ENCODE measurements around the gene WNT5A. TPM values are rescaled to one million over a fixed set of nuclear protein-coding genes. Genes with fewer than 3 reads are reported as not detected.

WNT5A gene
- total RNA-seq, 6 experiments from 2014 or later = 0.64 to 3.6 (median 2.4) TPM

GRCh38 chr3:55489798-55490132 is 2.7 kb upstream of the WNT5A start:
- H3K27me3 ChIP-seq = no peaks in the 10 kb centered on the region
- H3K9me3 ChIP-seq = no peaks in the 10 kb centered on the region
- ATAC-seq (no peak), DNase-seq (no peak)
- intact Hi-C loops (cut with DNase I) = loop anchor here (10.0 kb wide), 3 partner anchors 255 to 765 kb away; no protein-coding TSS in a partner anchor
- no peaks in the 10 kb centered on the region for H3K4me1 ChIP-seq
- no peak overlapping the region for H3K4me3 ChIP-seq
- no peak overlapping the region for H3K27ac ChIP-seq
- TF ChIP-seq POLR2A (IDR thresholded peaks at IDR 0.05) (no peak), CTCF (IDR thresholded peaks at IDR 0.05) (no peak)
- no peaks in the 10 kb centered on the region for H3K36me3 ChIP-seq
- 28% methylated on average over 8 of the region's 17 CpGs for WGBS (ENCODE audit: insufficient coverage, low coverage, low lambda C conversion rate, missing lambda C conversion rate)

- Histone ChIP-seq H3K4me1 (no peaks in the 10 kb centered on the region), H3K27ac (peak overlapping the region in 2 of 3 donors; percentile 79 to 88), H3K27me3 (no peaks in the 10 kb centered on the region), H3K36me3 (no peaks in the 10 kb centered on the region), H3K9me3 (no peaks in the 10 kb centered on the region), H3K4me3 (peak overlapping the region; percentile 63 to 85 (median 77))
- DNase-seq (peak; percentile 60 to 72 (median 71)), ATAC-seq (peak; percentile 23 to 54 (median 39))
- intact Hi-C loops (cut with DNase I) = loop anchor here (10.0 kb wide), 3 partner anchors 256 to 766 kb away; no protein-coding TSS in a partner anchor
- WGBS (ENCODE audit: insufficient coverage, low coverage, low lambda C conversion rate, missing lambda C conversion rate) = 5% methylated on average over 15 of the region's 30 CpGs
- TF ChIP-seq CTCF (IDR thresholded peaks at IDR 0.05) = no peak
- TF ChIP-seq POLR2A (IDR thresholded peaks at IDR 0.05) = no peak
Measured at GRCh38 chr3:55488398-55489055, 1.4 kb upstream of the WNT5A start.

- intact Hi-C loops (cut with DNase I) = loop anchor here (10.0 kb wide), 3 partner anchors 257 to 767 kb away; no protein-coding TSS in a partner anchor
- DNase-seq = peak; percentile 44 to 65 (median 58)
Measured at GRCh38 chr3:55487381-55488241, 505 bp upstream of the WNT5A start.

GRCh38 chr3:55486101-55486856 is 827 bp downstream of the WNT5A start:
- peak; percentile 66 to 83 (median 83) for DNase-seq
- 0% methylated on average over 12 of the region's 49 CpGs for WGBS (ENCODE audit: insufficient coverage, low coverage, low lambda C conversion rate, missing lambda C conversion rate)

More at GRCh38 chr3:55487381-55488241, 505 bp upstream of the WNT5A start:
- no peak for TF ChIP-seq POLR2A (IDR thresholded peaks at IDR 0.05)
- Histone ChIP-seq H3K27ac (peak overlapping the region; percentile 33 to 88 (median 79)), H3K4me1 (no peaks in the 10 kb centered on the region), H3K27me3 (no peaks in the 10 kb centered on the region), H3K4me3 (peak overlapping the region; percentile 63 to 85 (median 77)), H3K9me3 (no peaks in the 10 kb centered on the region), H3K36me3 (no peaks in the 10 kb centered on the region)
- 0% methylated on average over 12 of the region's 71 CpGs for WGBS (ENCODE audit: insufficient coverage, low coverage, low lambda C conversion rate, missing lambda C conversion rate)
- ATAC-seq = peak; percentile 12 to 38 (median 20)

More at GRCh38 chr3:55486101-55486856, 827 bp downstream of the WNT5A start:
- peak; percentile 41 to 47 (median 44) for ATAC-seq
- peak overlapping the region; percentile 25 to 88 (median 55) for H3K27ac ChIP-seq
- intact Hi-C loops (cut with DNase I) = loop anchor here (10.0 kb wide), 3 partner anchors 259 to 769 kb away; no protein-coding TSS in a partner anchor
- no peaks in the 10 kb centered on the region for H3K36me3 ChIP-seq
- TF ChIP-seq CTCF (IDR thresholded peaks at IDR 0.05) (no peak), POLR2A (IDR thresholded peaks at IDR 0.05) (peak; percentile 49)
- no peaks in the 10 kb centered on the region for H3K9me3 ChIP-seq
- H3K27me3 ChIP-seq = no peaks in the 10 kb centered on the region
- H3K4me3 ChIP-seq = peak overlapping the region; percentile 63 to 85 (median 77)
- H3K4me1 ChIP-seq = no peaks in the 10 kb centered on the region

All from right lobe of liver (tissue), 6 donors.